Activated CD8-positive, alpha-beta T cell treated with anti-CD3 and anti-CD28 coated beads for 36 hours (primary cell): ENCODE results near the gene CDKN2AIPNL. TPM values are rescaled to one million over a fixed set of nuclear protein-coding genes. Genes with fewer than 3 reads are reported as not detected.

ENCODE experiments used
- ATAC-seq: fragments of 200-7000 bp; cut with Tn5 transposase; one replicate; pipeline ENCODE4 v1.10.0; 2021; ENCODE audit warnings: mild to moderate bottlenecking, moderate library complexity
- CTCF ChIA-PET: fragments of 350-600 bp; sonication (Branson Sonifier 250); formaldehyde crosslinking; loops from one replicate; lab custom pipeline; 2021; ENCODE audit warnings: antibody characterized with exemption; lab: Charles Lee
- POLR2A ChIA-PET: fragments of 350-600 bp; sonication (Branson Sonifier 250); formaldehyde crosslinking; loops from one replicate; lab custom pipeline; 2021; ENCODE audit warnings: antibody characterized with exemption; lab: Charles Lee
- DNase-seq: peaks from one replicate; pipeline ENCODE4 v3.0.0-alpha.2; 2020
- H3K27ac Mint-ChIP-seq: one replicate; pipeline ENCODE4 v1.8.0; 2021; ENCODE audit warnings: mild to moderate bottlenecking, mixed read lengths
- H3K27me3 Mint-ChIP-seq: one replicate; pipeline ENCODE4 v1.8.0; 2021; ENCODE audit warnings: mixed read lengths
- H3K36me3 Mint-ChIP-seq: one replicate; pipeline ENCODE4 v1.8.0; 2021; ENCODE audit warnings: low read depth, mixed read lengths
- H3K4me1 Mint-ChIP-seq: one replicate; pipeline ENCODE4 v1.8.0; 2021; ENCODE audit warnings: low read depth, mixed read lengths
- H3K4me3 Mint-ChIP-seq: one replicate; pipeline ENCODE4 v1.8.0; 2021; ENCODE audit warnings: mild to moderate bottlenecking, moderate library complexity, mixed read lengths
- H3K9me3 Mint-ChIP-seq: one replicate; pipeline ENCODE4 v1.8.0; 2021; ENCODE audit warnings: mixed read lengths
- CTCF ChIP-seq: fragments of 200-600 bp; IDR thresholded peaks from one replicate; pipeline ENCODE4 v1.8.0; 2022; ENCODE audit warnings: antibody characterized with exemption, mild to moderate bottlenecking
- intact Hi-C: fragments of 100-400 bp; cut with micrococcal nuclease; formaldehyde crosslinking; loops from one replicate; pipeline ENCODE4 v1.10.0; 2022
- total RNA-seq, 2 experiments: library from RNA; stranded (reverse); gene quantifications; one replicate each; pipeline ENCODE4 v1.2.3, GENCODE V29; 2021

The CDKN2AIPNL gene
- total RNA-seq, 2 experiments from 2014 or later: 38.2 to 41.1 TPM

DNA sequence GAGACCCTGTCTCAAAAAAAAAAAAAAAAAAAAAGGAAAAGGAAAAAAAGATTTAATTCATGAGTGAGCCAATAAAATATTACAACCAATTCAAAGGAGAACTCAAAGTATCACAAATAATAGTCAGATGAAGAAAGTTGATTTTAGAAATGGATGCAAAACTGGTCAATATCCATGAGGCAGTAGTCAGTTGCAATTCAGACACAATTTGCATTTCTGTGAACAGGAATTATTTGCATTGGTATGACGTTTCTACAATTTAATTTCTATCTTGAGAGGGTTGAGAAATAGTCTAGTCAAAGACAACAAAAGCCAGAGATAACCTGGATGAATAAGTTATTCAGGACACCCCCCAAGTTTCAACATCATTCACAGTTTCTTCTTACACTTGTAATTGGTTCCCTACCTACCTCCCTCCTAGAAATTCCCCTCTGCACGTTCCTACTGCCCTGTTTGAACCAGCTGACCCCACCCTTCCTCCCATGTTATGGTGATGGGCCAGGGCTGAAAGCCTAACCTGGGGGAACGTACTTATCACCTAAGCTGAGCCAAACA is 28.6 kb upstream of the CDKN2AIPNL start:
- DNase-seq (no peak), ATAC-seq (no peak)
- Mint-ChIP-seq H3K36me3 (no peaks in the 10 kb centered on the region), H3K4me3 (no peak overlapping the region), H3K4me1 (peaks cover 17% of the 10 kb centered on the region), H3K27ac (no peak overlapping the region), H3K27me3 (no peaks in the 10 kb centered on the region), H3K9me3 (no peaks in the 10 kb centered on the region)
- intact Hi-C loops: no loop called here
- no peak for TF ChIP-seq CTCF
- ChIA-PET POLR2A (no interaction called here), CTCF (no interaction called here)

- POLR2A ChIA-PET: interaction anchor here (0.6 kb wide), 1 partner anchor 38 kb away, joined by 3 read pairs; no protein-coding TSS in a partner anchor
- no peak overlapping the region for H3K27ac Mint-ChIP-seq
These were observed 27.6 kb upstream of the CDKN2AIPNL start for GRCh38 chr5:134439210-134439654.

GRCh38 chr5:134438721-134439123 is 27.0 kb upstream of the CDKN2AIPNL start:
- intact Hi-C loops: no loop called here
- CTCF ChIA-PET: interaction anchor here (1.0 kb wide), 1 partner anchor 148 kb away, joined by 4 read pairs; no protein-coding TSS in a partner anchor
- H3K36me3 Mint-ChIP-seq: no peaks in the 10 kb centered on the region
- H3K4me1 Mint-ChIP-seq: peaks cover 18% of the 10 kb centered on the region
- no peak overlapping the region for H3K4me3 Mint-ChIP-seq
- H3K27me3 Mint-ChIP-seq: no peaks in the 10 kb centered on the region
- DNase-seq (no peak), ATAC-seq (no peak)
- no peak for TF ChIP-seq CTCF
- H3K9me3 Mint-ChIP-seq: no peaks in the 10 kb centered on the region
- H3K27ac Mint-ChIP-seq: no peak overlapping the region
- POLR2A ChIA-PET: interaction anchor here (0.6 kb wide), 1 partner anchor 37 kb away, joined by 3 read pairs; no protein-coding TSS in a partner anchor

More at GRCh38 chr5:134439210-134439654, 27.6 kb upstream of the CDKN2AIPNL start:
- DNase-seq: no peak
- CTCF ChIA-PET: no interaction called here
- no peak for ATAC-seq
- H3K36me3 Mint-ChIP-seq: no peaks in the 10 kb centered on the region
- intact Hi-C loops: no loop called here
- H3K4me1 Mint-ChIP-seq: peaks cover 18% of the 10 kb centered on the region
- no peaks in the 10 kb centered on the region for H3K27me3 Mint-ChIP-seq
- H3K9me3 Mint-ChIP-seq: no peaks in the 10 kb centered on the region
- H3K4me3 Mint-ChIP-seq: no peak overlapping the region
- TF ChIP-seq CTCF: no peak

- Mint-ChIP-seq H3K4me1 (peaks cover 20% of the 10 kb centered on the region), H3K27me3 (no peaks in the 10 kb centered on the region), H3K9me3 (no peaks in the 10 kb centered on the region), H3K36me3 (no peaks in the 10 kb centered on the region), H3K4me3 (no peak overlapping the region), H3K27ac (no peak overlapping the region)
- DNase-seq (no peak), ATAC-seq (no peak)
- ChIA-PET POLR2A (interaction anchor here (1.9 to 2.5 kb wide), 2 partner anchors 87 to 89 kb away, joined by 5 to 7 read pairs; partner anchors contain the start of gene JADE2), CTCF (interaction anchor here (1.0 to 1.9 kb wide), 2 partner anchors 140 to 149 kb away, joined by 4 to 7 read pairs; no protein-coding TSS in a partner anchor)
- intact Hi-C loops: no loop called here
- TF ChIP-seq CTCF: no peak
These were observed 26.3 kb upstream of the CDKN2AIPNL start for GRCh38 chr5:134437847-134438581.
